Endodermal cell (in vitro differentiated cells): ENCODE data around the gene SUCLG2. TPM values are rescaled to one million over a fixed set of nuclear protein-coding genes. Genes with fewer than 3 reads are reported as not detected.

Experiments
- DNase-seq: peaks from one replicate; pipeline ENCODE4 v3.0.0-alpha.2; 2017
- H3K27ac ChIP-seq: 2 replicates; pipeline ENCODE4 v1.5.1; 2013; ENCODE audit warnings: mild to moderate bottlenecking, low read depth, low read length, moderate library complexity
- H3K27me3 ChIP-seq: 2 replicates; pipeline ENCODE4 v1.6.1; 2013; ENCODE audit warnings: mild to moderate bottlenecking, low read length, moderate library complexity; ENCODE audit not compliant: insufficient read depth, control insufficient read depth, poor library complexity, severe bottlenecking
- H3K36me3 ChIP-seq: 2 replicates; pipeline ENCODE4 v1.7.0; 2013; ENCODE audit warnings: mild to moderate bottlenecking, low read length, moderate library complexity; ENCODE audit not compliant: control insufficient read depth, insufficient read depth
- H3K4me1 ChIP-seq: one replicate; pipeline ENCODE4 v1.7.0; 2013; ENCODE audit warnings: low read length; ENCODE audit not compliant: control insufficient read depth, insufficient read depth
- H3K4me3 ChIP-seq: 2 replicates; pipeline ENCODE4 v1.5.1; 2013; ENCODE audit warnings: mild to moderate bottlenecking, low read length, moderate library complexity
- H3K9ac ChIP-seq: 2 replicates; pipeline ENCODE4 v1.6.1; 2013; ENCODE audit warnings: mild to moderate bottlenecking, low read length, moderate library complexity; ENCODE audit not compliant: poor library complexity, severe bottlenecking; ENCODE audit errors: extremely low read depth
- H3K9me3 ChIP-seq: 2 replicates; pipeline ENCODE4 v1.6.1; 2013; ENCODE audit warnings: mild to moderate bottlenecking, low read length, moderate library complexity; ENCODE audit not compliant: control insufficient read depth
- H3K27ac Mint-ChIP-seq: 2 replicates; pipeline ENCODE4 v1.8.0; 2020; ENCODE audit warnings: mixed read lengths
- H3K27me3 Mint-ChIP-seq: 2 replicates; pipeline ENCODE4 v1.8.0; 2021; ENCODE audit warnings: mild to moderate bottlenecking, mixed read lengths; ENCODE audit not compliant: insufficient read depth
- H3K36me3 Mint-ChIP-seq: 2 replicates; pipeline ENCODE4 v1.8.0; 2020; ENCODE audit warnings: low read depth, mixed read lengths
- H3K4me1 Mint-ChIP-seq: 2 replicates; pipeline ENCODE4 v1.8.0; 2020; ENCODE audit warnings: mixed read lengths
- H3K4me3 Mint-ChIP-seq: 2 replicates; pipeline ENCODE4 v1.8.0; 2020; ENCODE audit warnings: mild to moderate bottlenecking, moderate library complexity, mixed read lengths
- H3K9me3 Mint-ChIP-seq: 2 replicates; pipeline ENCODE4 v1.8.0; 2020; ENCODE audit warnings: mild to moderate bottlenecking, mixed read lengths
- WGBS, 2 experiments: methylation state at CpG; one replicate each; pipeline versions ENCODE4 v1.1.5 to v1.1.7; 2013; ENCODE audit warnings: missing lambda C conversion rate in 2 of 2, mixed read lengths in 1 of 2; ENCODE audit not compliant: insufficient coverage in 1 of 2, insufficient read length in 1 of 2; 5-methylcytosine and 5-hydroxymethylcytosine counted together
- total RNA-seq, 2 donors: library from RNA; stranded (reverse); fragmentation: NEBNext Ultra II Directional in 1 of 2; extraction: Animal tissue kit (Norgen Biotek cat#: 25700) in 1 of 2; gene quantifications; 2 replicates in 1 of 2; 3 replicates in 1 of 2; pipeline ENCODE4 v1.2.1, GENCODE V29; 2021
- TF ChIP-seq, protein P1 (sequence below): fragments of 200-600 bp; sonication (generic); conservative IDR thresholded peaks from 2 replicates; pipeline ENCODE4 v1.5.0; 2021; ENCODE audit warnings: antibody characterized with exemption, mild to moderate bottlenecking

SUCLG2 gene
- total RNA-seq, 2 donors from 2014 or later = 42.4 to 57.3 TPM

DNA sequence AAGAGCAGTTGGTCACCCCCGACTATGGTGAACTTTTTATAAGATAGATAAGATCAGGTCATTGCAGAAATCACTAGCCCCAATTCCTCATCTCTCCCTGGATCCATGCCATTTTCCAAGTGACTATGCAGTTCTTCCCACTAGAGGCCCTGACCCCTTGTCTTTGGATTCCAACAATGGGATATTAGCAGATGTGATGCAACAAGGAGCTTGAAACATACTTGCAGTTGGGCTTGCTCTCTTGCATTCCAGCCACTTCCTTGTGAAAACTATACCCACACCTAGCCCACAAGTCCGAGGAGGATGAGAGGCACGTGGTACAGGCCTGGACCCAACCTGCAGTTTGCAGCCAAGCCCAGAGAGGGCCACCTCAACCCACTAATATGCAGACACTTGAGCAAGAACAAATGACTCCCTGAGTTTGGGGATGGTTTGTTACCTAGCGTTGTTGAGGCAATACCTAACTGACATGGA, 60.6 kb downstream of the SUCLG2 start:
- no peak overlapping the region for H3K27ac ChIP-seq
- Mint-ChIP-seq H3K27ac (no peak overlapping the region), H3K9me3 (no peaks in the 10 kb centered on the region), H3K4me1 (no peaks in the 10 kb centered on the region), H3K27me3 (no peaks in the 10 kb centered on the region), H3K36me3 (peaks cover 53% of the 10 kb centered on the region), H3K4me3 (no peak overlapping the region)
- H3K36me3 ChIP-seq = no peaks in the 10 kb centered on the region
- no peak overlapping the region for H3K4me3 ChIP-seq
- no peaks in the 10 kb centered on the region for H3K9me3 ChIP-seq
- TF ChIP-seq, protein P1, sequence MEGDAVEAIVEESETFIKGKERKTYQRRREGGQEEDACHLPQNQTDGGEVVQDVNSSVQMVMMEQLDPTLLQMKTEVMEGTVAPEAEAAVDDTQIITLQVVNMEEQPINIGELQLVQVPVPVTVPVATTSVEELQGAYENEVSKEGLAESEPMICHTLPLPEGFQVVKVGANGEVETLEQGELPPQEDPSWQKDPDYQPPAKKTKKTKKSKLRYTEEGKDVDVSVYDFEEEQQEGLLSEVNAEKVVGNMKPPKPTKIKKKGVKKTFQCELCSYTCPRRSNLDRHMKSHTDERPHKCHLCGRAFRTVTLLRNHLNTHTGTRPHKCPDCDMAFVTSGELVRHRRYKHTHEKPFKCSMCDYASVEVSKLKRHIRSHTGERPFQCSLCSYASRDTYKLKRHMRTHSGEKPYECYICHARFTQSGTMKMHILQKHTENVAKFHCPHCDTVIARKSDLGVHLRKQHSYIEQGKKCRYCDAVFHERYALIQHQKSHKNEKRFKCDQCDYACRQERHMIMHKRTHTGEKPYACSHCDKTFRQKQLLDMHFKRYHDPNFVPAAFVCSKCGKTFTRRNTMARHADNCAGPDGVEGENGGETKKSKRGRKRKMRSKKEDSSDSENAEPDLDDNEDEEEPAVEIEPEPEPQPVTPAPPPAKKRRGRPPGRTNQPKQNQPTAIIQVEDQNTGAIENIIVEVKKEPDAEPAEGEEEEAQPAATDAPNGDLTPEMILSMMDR = peak; percentile 40
- H3K4me1 ChIP-seq = no peaks in the 10 kb centered on the region
- no peak overlapping the region for H3K9ac ChIP-seq
- no peaks in the 10 kb centered on the region for H3K27me3 ChIP-seq
- DNase-seq = peak; percentile 53
- WGBS, 2 experiments = 67% methylated on average over 4 of the region's 4 CpGs; no CpG with 5 or more reads in 1 of the 2 experiments

DNA sequence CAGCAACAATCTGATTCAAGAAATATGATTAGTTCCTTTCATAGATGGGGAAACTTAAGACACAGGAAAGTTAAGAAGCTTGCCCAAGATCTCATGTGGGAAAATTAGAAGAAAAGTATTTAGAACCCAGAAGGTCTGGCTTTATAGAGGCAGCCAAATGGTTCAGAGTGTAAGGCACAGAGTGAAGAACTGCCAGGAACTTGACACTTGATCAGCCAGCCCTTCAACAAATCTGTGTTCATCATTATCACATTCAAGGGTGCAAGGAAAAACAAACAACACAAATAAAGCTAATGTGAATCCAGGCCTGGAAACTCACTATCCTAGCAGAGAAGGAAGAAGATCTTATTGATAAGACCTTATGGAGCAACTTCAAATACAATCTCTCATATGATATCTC, 62.4 kb downstream of the SUCLG2 start:
- no peak overlapping the region for H3K27ac Mint-ChIP-seq
- no peak overlapping the region for H3K27ac ChIP-seq
- peaks cover 46% of the 10 kb centered on the region for H3K36me3 Mint-ChIP-seq
- no peaks in the 10 kb centered on the region for H3K9me3 Mint-ChIP-seq
- H3K4me1 Mint-ChIP-seq = no peaks in the 10 kb centered on the region
- no peak overlapping the region for H3K4me3 Mint-ChIP-seq
- H3K4me1 ChIP-seq = no peaks in the 10 kb centered on the region
- no peak overlapping the region for H3K4me3 ChIP-seq
- no peaks in the 10 kb centered on the region for H3K9me3 ChIP-seq
- H3K27me3 Mint-ChIP-seq = no peaks in the 10 kb centered on the region
- no peak for DNase-seq
- no peak overlapping the region for H3K9ac ChIP-seq
- no peaks in the 10 kb centered on the region for H3K36me3 ChIP-seq
- TF ChIP-seq, protein P1 = no peak
- H3K27me3 ChIP-seq = no peaks in the 10 kb centered on the region

DNA sequence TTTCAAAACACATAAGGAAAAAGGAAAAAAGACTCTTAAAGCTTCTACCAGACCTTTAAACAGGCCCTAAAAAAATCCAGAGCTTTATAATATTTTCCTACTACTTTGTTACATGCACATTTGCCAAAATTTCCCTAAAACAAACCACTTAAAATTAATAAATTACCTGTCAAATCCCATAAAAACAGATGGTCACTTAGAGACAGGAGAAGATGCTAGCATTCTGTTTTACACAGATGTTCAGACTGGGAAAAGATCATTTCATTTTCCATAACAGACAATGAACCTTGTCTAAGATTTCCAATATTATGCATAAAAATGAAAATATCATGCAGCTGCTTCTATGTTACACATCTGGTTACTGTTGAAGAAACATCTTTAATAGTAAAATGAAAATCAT, 66.6 kb downstream of the SUCLG2 start:
- no peak overlapping the region for H3K4me3 ChIP-seq
- no peaks in the 10 kb centered on the region for H3K4me1 ChIP-seq
- Mint-ChIP-seq H3K27me3 (no peaks in the 10 kb centered on the region), H3K9me3 (no peaks in the 10 kb centered on the region), H3K27ac (no peak overlapping the region), H3K4me3 (no peak overlapping the region), H3K36me3 (peaks cover 25% of the 10 kb centered on the region), H3K4me1 (peaks cover 2% of the 10 kb centered on the region)
- H3K36me3 ChIP-seq = no peaks in the 10 kb centered on the region
- no peak overlapping the region for H3K27ac ChIP-seq
- no peaks in the 10 kb centered on the region for H3K9me3 ChIP-seq
- DNase-seq = no peak
- H3K9ac ChIP-seq = no peak overlapping the region
- no peaks in the 10 kb centered on the region for H3K27me3 ChIP-seq
- TF ChIP-seq, protein P1 = no peak
